Smooth muscle cell (in vitro differentiated cells): Measurements from ENCODE around the gene DOCK1. TPM values are rescaled to one million over a fixed set of nuclear protein-coding genes. Genes with fewer than 3 reads are reported as not detected.

Source experiments
- DNase-seq: peaks from one replicate; lab custom pipeline; 2025; ENCODE audit not compliant: unreplicated experiment; lab: John Stamatoyannopoulos, UW
- H2AFZ ChIP-seq: fragments of 200-600 bp; sonication (generic); 2 replicates; pipeline ENCODE4 v1.6.0; 2016; ENCODE audit warnings: antibody characterized with exemption, low read depth, mild to moderate bottlenecking
- H3F3A ChIP-seq: fragments of 200-600 bp; sonication (generic); 2 replicates; pipeline ENCODE4 v1.6.0; 2017; ENCODE audit warnings: antibody characterized with exemption, low read depth
- H3K27ac ChIP-seq: fragments of 200-600 bp; sonication (generic); 2 replicates; pipeline ENCODE4 v1.5.1; 2016; ENCODE audit warnings: low read depth, mild to moderate bottlenecking
- H3K27me3 ChIP-seq: fragments of 200-600 bp; sonication (generic); 2 replicates; pipeline ENCODE4 v1.6.1; 2016; ENCODE audit warnings: low read depth, mild to moderate bottlenecking
- H3K36me3 ChIP-seq: fragments of 200-600 bp; sonication (generic); 2 replicates; pipeline ENCODE4 v1.5.1; 2016; ENCODE audit warnings: low read depth
- H3K4me1 ChIP-seq: fragments of 200-600 bp; sonication (generic); 2 replicates; pipeline ENCODE4 v1.5.1; 2016; ENCODE audit warnings: low read depth
- H3K4me2 ChIP-seq: fragments of 200-600 bp; sonication (generic); 2 replicates; pipeline ENCODE4 v1.6.0; 2016; ENCODE audit warnings: mild to moderate bottlenecking
- H3K4me3 ChIP-seq: fragments of 200-600 bp; sonication (generic); 2 replicates; pipeline ENCODE4 v1.5.1; 2016; ENCODE audit warnings: mild to moderate bottlenecking
- H3K79me2 ChIP-seq: fragments of 200-600 bp; sonication (generic); 2 replicates; pipeline ENCODE4 v1.6.0; 2016; ENCODE audit warnings: low read depth, mild to moderate bottlenecking
- H3K9ac ChIP-seq: fragments of 200-600 bp; sonication (generic); 2 replicates; pipeline ENCODE4 v1.6.0; 2016; ENCODE audit warnings: low read depth
- H3K9me3 ChIP-seq: fragments of 200-600 bp; sonication (generic); replicated peaks from 2 replicates; pipeline ENCODE4 v1.5.1; 2016; ENCODE audit warnings: low read depth
- H4K20me1 ChIP-seq: fragments of 200-600 bp; sonication (generic); 2 replicates; pipeline ENCODE4 v1.6.0; 2016; ENCODE audit warnings: low read depth
- WGBS: methylation state at CpG from one replicate; pipeline ENCODE4 v1.1.7; 2016; ENCODE audit warnings: low lambda C conversion rate; 5-methylcytosine and 5-hydroxymethylcytosine counted together
- polyA plus RNA-seq: library from polyadenylated mRNA; unstranded; fragments of >200 nt; fragmentation: Nextera tagmentation; extraction: Ambion mirVana; gene quantifications from 2 replicates; pipeline ENCODE4 v1.2.1, GENCODE V29; 2016
- total RNA-seq: library from RNA; depleted of rRNA; stranded (reverse); fragments of >200 nt; gene quantifications from 2 replicates; pipeline ENCODE4 v1.2.3, GENCODE V29; 2014
- TF ChIP-seq, protein P1 (sequence below): fragments of 200-600 bp; sonication (generic); IDR thresholded peaks from 2 replicates; pipeline ENCODE4 v1.5.1; 2017; ENCODE audit warnings: borderline replicate concordance, mild to moderate bottlenecking, antibody characterized with exemption; ENCODE audit not compliant: insufficient read depth, poor library complexity, severe bottlenecking

DOCK1 gene
- total and polyA plus RNA-seq, 2 experiments from 2014 or later = 18.4 to 37.1 TPM

DNA sequence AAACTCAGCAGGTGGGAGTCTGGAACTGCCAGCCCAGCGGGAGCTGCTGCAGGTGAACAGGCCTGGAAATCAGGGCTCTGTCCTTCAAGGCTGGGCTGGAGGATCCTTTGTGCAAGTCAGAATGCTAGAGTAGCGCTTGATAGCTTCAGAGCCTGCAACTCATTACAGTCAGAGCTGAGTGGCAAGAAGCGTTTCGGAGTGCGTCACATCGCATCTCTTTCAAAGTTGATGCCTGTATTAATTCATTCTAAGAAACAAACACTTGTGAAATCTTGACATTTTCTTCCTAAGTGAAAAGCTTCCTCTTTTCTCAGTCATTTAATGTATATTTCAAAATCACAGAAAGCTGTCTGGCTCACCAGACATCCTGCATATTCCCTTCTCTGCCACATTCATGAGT lies 522.7 kb downstream of the DOCK1 start:
- H2AFZ ChIP-seq = no peak overlapping the region
- TF ChIP-seq, protein P1, sequence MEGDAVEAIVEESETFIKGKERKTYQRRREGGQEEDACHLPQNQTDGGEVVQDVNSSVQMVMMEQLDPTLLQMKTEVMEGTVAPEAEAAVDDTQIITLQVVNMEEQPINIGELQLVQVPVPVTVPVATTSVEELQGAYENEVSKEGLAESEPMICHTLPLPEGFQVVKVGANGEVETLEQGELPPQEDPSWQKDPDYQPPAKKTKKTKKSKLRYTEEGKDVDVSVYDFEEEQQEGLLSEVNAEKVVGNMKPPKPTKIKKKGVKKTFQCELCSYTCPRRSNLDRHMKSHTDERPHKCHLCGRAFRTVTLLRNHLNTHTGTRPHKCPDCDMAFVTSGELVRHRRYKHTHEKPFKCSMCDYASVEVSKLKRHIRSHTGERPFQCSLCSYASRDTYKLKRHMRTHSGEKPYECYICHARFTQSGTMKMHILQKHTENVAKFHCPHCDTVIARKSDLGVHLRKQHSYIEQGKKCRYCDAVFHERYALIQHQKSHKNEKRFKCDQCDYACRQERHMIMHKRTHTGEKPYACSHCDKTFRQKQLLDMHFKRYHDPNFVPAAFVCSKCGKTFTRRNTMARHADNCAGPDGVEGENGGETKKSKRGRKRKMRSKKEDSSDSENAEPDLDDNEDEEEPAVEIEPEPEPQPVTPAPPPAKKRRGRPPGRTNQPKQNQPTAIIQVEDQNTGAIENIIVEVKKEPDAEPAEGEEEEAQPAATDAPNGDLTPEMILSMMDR = no peak

DNA sequence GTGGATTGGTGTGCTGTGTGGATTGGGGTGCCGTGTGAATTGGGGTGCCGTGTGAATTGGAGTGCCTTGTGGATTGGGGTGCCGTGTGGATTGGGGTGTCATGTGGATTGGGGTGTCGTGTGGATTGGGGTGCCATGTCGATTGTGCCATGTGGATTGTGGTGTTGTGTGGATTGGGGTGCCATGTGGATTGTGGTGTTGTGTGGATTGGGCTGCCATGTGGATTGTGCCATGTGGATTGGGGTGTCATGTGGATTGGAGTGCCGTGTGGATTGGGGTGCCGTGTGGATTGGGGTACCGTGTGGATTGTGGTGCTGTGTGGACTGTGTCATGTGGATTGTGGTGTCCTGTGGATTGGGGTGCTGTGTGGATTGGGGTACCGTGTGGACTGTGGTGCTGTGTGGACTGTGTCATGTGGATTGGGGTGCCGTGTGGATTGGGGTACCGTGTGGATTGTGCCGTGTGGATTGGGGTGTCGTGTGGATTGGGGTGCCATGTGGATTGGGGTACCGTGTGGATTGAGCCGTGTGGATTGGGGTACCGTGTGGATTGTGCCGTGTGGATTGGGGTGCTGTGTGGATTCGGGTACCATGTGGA lies 523.3 kb downstream of the DOCK1 start:
- Histone ChIP-seq H2AFZ (no peak overlapping the region), H3K4me1 (no peaks in the 10 kb centered on the region), H3K4me3 (no peak overlapping the region), H3K27me3 (no peaks in the 10 kb centered on the region), H3K9me3 (no peaks in the 10 kb centered on the region), H3K9ac (no peak overlapping the region), H3K79me2 (no peaks in the 10 kb centered on the region), H4K20me1 (no peaks in the 10 kb centered on the region), H3K4me2 (no peak overlapping the region), H3F3A (no peaks in the 10 kb centered on the region), H3K36me3 (no peaks in the 10 kb centered on the region), H3K27ac (no peak overlapping the region)
- WGBS = 98% methylated on average over 18 of the region's 18 CpGs
- no peak for DNase-seq
- TF ChIP-seq, protein P1 = no peak

More for the DNA sequence above, 522.7 kb downstream of the DOCK1 start:
- Histone ChIP-seq H3K4me1 (no peaks in the 10 kb centered on the region), H3K9me3 (no peaks in the 10 kb centered on the region), H3K79me2 (no peaks in the 10 kb centered on the region), H3K9ac (no peak overlapping the region), H3K4me3 (no peak overlapping the region), H3K36me3 (no peaks in the 10 kb centered on the region), H3K27me3 (no peaks in the 10 kb centered on the region), H4K20me1 (no peaks in the 10 kb centered on the region), H3F3A (no peaks in the 10 kb centered on the region), H3K27ac (no peak overlapping the region), H3K4me2 (no peak overlapping the region)
- no peak for DNase-seq
- WGBS = 95% methylated on average over 6 of the region's 6 CpGs

DNA sequence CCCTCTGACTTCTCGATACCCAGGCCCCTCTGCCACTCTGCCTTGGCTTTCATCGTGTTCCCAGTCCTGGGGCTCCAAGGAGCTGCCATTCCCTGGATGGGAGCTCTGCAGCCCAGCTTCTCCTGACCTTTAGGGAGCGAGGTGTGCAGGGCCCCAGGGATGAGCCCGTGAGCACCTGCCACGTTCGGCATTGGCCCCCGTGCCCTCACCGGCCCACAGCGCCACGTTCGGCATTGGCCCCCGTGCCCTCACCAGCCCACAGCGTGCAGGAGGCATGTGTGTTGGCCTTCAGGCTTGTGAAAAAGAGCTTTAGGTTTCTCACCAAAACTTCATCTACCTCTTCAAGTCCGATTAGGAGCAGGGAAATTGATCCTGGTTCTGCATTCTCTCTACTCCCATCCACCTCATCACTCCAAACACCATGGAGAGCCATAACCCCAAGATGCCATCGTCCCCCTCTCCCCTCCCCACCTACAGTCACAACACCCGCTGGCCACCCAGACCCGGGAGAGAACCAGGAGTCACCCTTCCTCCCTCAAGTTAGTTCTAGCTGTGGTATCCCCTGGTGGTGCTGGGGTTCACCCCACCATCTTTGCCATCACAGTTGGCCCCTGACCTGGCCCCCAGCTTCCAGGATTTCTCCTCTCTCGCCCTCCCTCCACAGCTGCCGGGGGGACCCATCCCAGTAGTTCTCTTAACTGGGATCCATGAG lies 524.5 kb downstream of the DOCK1 start:
- TF ChIP-seq, protein P1 = no peak
- H3K4me1 ChIP-seq = no peaks in the 10 kb centered on the region
- WGBS = 94% methylated on average over 19 of the region's 19 CpGs
- no peak overlapping the region for H3K27ac ChIP-seq
- H2AFZ ChIP-seq = no peak overlapping the region
- no peak overlapping the region for H3K4me2 ChIP-seq
- no peaks in the 10 kb centered on the region for H4K20me1 ChIP-seq
- no peaks in the 10 kb centered on the region for H3F3A ChIP-seq
- no peak overlapping the region for H3K4me3 ChIP-seq
- H3K36me3 ChIP-seq = no peaks in the 10 kb centered on the region
- no peaks in the 10 kb centered on the region for H3K27me3 ChIP-seq
- H3K9me3 ChIP-seq = no peaks in the 10 kb centered on the region
- H3K79me2 ChIP-seq = no peaks in the 10 kb centered on the region
- H3K9ac ChIP-seq = no peak overlapping the region
- no peak for DNase-seq
